ENCODE data around the gene SERPINB6.

The SERPINB6 gene

DNA sequence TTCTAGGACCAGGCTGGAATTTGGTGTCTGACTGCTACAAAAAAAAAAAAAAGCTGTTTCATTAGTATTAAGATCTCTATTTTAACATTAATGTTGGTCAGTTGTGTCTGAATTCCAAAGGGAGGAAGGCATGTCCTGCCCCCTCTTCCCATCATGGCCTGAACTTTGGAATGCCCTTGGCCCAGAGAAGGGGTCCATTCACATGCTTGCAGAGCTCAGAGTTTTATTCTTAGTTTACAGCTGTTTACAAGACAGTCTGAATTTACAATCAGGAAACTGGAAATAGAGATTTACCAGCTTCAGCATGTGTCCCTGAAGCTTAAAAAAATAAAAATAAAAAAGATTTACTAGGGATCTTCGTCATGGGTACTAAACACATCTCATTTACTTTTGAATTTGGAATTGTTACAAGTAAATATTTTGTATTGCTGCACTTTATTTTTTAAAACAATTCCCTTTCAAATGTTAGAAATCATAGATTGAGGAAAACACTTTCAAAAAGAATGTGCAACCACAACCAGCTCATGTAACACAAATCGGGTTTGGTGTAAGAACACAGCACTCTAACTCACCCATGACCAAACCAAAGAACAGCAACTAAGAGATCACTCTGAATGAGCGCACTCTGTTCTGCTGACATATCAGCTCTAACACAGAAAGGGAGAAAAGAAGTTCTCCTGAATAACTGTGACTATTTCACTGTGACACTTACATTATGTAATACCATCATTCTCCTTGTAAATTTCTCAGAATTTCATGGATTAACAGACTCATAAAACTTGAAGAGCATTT lies 6.6 kb upstream of the SERPINB6 start:
- Histone ChIP-seq H3K4me3 (ENCODE audit: low read length) (no peak overlapping the region), H3K4me2 (ENCODE audit: low read length) (no peak overlapping the region), H2AFZ (ENCODE audit: low read depth, low read length) (no peak overlapping the region), H3K27ac (ENCODE audit: low read length) (no peak overlapping the region), H3K36me3 (replicated peaks; ENCODE audit: low read depth, low read length) (no peaks in the 10 kb centered on the region), H3K79me2 (ENCODE audit: low read length) (no peaks in the 10 kb centered on the region), H3K9ac (ENCODE audit: low read length) (no peak overlapping the region), H3K4me1 (ENCODE audit: low read length) (no peaks in the 10 kb centered on the region), H3K9me3 (ENCODE audit: insufficient read depth, low read length) (no peaks in the 10 kb centered on the region), H3K27me3 (ENCODE audit: low read depth, low read length) (peaks cover 6% of the 10 kb centered on the region; the same call in 1 of the 2 replicates), H4K20me1 (ENCODE audit: insufficient read depth, low read length) (no peaks in the 10 kb centered on the region)
- no peak for TF ChIP-seq EZH2phosphoT487 (IDR thresholded peaks at IDR 0.05; ENCODE audit: low read depth)
- TF ChIP-seq, protein P1, sequence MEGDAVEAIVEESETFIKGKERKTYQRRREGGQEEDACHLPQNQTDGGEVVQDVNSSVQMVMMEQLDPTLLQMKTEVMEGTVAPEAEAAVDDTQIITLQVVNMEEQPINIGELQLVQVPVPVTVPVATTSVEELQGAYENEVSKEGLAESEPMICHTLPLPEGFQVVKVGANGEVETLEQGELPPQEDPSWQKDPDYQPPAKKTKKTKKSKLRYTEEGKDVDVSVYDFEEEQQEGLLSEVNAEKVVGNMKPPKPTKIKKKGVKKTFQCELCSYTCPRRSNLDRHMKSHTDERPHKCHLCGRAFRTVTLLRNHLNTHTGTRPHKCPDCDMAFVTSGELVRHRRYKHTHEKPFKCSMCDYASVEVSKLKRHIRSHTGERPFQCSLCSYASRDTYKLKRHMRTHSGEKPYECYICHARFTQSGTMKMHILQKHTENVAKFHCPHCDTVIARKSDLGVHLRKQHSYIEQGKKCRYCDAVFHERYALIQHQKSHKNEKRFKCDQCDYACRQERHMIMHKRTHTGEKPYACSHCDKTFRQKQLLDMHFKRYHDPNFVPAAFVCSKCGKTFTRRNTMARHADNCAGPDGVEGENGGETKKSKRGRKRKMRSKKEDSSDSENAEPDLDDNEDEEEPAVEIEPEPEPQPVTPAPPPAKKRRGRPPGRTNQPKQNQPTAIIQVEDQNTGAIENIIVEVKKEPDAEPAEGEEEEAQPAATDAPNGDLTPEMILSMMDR (IDR thresholded peaks at IDR 0.05; ENCODE audit: low read depth, low read length): no peak

DNA sequence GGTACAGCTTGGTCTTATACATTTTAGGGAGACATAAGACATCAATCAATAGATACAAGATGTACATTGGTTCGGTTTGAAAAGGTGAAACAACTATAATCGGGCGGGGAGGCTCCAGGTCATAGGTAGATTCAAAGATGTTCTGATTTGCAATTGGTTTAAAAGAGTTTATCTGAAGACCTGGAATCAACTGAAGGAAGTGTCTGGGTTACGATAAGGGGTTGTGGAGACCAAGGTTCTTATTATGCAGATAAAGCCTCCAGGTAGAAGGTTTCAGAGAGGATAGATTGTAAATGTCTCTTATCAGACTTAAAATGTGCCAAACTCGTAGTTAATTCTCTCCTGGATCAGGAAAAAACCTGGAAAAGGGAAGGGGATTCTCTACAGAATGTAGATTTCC lies 5.9 kb upstream of the SERPINB6 start:
- Histone ChIP-seq H2AFZ (ENCODE audit: low read depth, low read length) (no peak overlapping the region), H3K27ac (ENCODE audit: low read length) (no peak overlapping the region), H3K9ac (ENCODE audit: low read length) (no peak overlapping the region), H3K79me2 (ENCODE audit: low read length) (no peaks in the 10 kb centered on the region), H3K9me3 (ENCODE audit: insufficient read depth, low read length) (no peaks in the 10 kb centered on the region), H4K20me1 (ENCODE audit: insufficient read depth, low read length) (no peaks in the 10 kb centered on the region), H3K27me3 (ENCODE audit: low read depth, low read length) (peaks cover 4% of the 10 kb centered on the region; the same call in 1 of the 2 replicates), H3K4me2 (ENCODE audit: low read length) (no peak overlapping the region), H3K36me3 (replicated peaks; ENCODE audit: low read depth, low read length) (no peaks in the 10 kb centered on the region), H3K4me1 (ENCODE audit: low read length) (peaks cover 3% of the 10 kb centered on the region), H3K4me3 (ENCODE audit: low read length) (no peak overlapping the region)
- no peak for TF ChIP-seq EZH2phosphoT487 (IDR thresholded peaks at IDR 0.05; ENCODE audit: low read depth)
- TF ChIP-seq, protein P1 (IDR thresholded peaks at IDR 0.05; ENCODE audit: low read depth, low read length): no peak

DNA sequence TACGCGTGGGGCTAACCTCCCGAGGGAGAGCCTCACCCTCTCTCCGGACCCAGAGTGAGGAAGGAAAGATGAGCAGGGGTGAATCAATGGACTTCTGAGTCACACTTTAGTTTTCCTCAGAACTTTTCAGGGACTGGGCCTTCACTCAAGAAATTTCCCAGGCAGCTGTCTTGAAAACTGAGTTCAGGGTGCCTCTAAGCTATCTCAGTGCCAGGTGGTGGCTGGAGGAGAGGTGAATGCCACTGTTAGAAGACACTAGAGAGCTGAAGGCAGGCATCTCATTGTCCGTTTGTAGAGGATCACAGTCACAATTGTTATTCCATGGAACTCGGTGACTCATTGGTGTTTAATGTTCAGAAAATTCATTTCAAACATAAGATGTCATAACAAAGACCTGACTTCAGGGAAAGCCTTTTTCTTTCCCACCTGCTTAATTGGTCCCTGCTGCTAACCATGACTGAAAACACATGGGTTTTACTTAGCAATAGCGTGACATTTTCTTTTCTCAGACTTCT lies 5.3 kb upstream of the SERPINB6 start:
- TF ChIP-seq EZH2phosphoT487 (IDR thresholded peaks at IDR 0.05; ENCODE audit: low read depth): no peak
- TF ChIP-seq, protein P1 (IDR thresholded peaks at IDR 0.05; ENCODE audit: low read depth, low read length): no peak
- H3K9ac ChIP-seq (ENCODE audit: low read length): no peak overlapping the region
- H4K20me1 ChIP-seq (ENCODE audit: insufficient read depth, low read length): no peaks in the 10 kb centered on the region
- no peak overlapping the region for H3K27ac ChIP-seq (ENCODE audit: low read length)
- H3K79me2 ChIP-seq (ENCODE audit: low read length): no peaks in the 10 kb centered on the region
- no peaks in the 10 kb centered on the region for H3K9me3 ChIP-seq (ENCODE audit: insufficient read depth, low read length)
- H3K4me1 ChIP-seq (ENCODE audit: low read length): peaks cover 5% of the 10 kb centered on the region
- peaks cover 3% of the 10 kb centered on the region; the same call in 1 of the 2 replicates for H3K27me3 ChIP-seq (ENCODE audit: low read depth, low read length)
- no peaks in the 10 kb centered on the region for H3K36me3 ChIP-seq (replicated peaks; ENCODE audit: low read depth, low read length)
- H3K4me3 ChIP-seq (ENCODE audit: low read length): no peak overlapping the region
- H3K4me2 ChIP-seq (ENCODE audit: low read length): no peak overlapping the region
- H2AFZ ChIP-seq (ENCODE audit: low read depth, low read length): no peak overlapping the region

- H3K4me1 ChIP-seq (ENCODE audit: low read length): peaks cover 5% of the 10 kb centered on the region
- no peak overlapping the region for H2AFZ ChIP-seq (ENCODE audit: low read depth, low read length)
- no peaks in the 10 kb centered on the region for H4K20me1 ChIP-seq (ENCODE audit: insufficient read depth, low read length)
- H3K4me3 ChIP-seq (ENCODE audit: low read length): no peak overlapping the region
- no peak overlapping the region for H3K4me2 ChIP-seq (ENCODE audit: low read length)
- no peaks in the 10 kb centered on the region for H3K79me2 ChIP-seq (ENCODE audit: low read length)
- no peak overlapping the region for H3K27ac ChIP-seq (ENCODE audit: low read length)
- no peaks in the 10 kb centered on the region for H3K9me3 ChIP-seq (ENCODE audit: insufficient read depth, low read length)
- peaks cover 3% of the 10 kb centered on the region; the same call in 1 of the 2 replicates for H3K27me3 ChIP-seq (ENCODE audit: low read depth, low read length)
- H3K9ac ChIP-seq (ENCODE audit: low read length): no peak overlapping the region
- TF ChIP-seq EZH2phosphoT487 (IDR thresholded peaks at IDR 0.05; ENCODE audit: low read depth): no peak
- TF ChIP-seq, protein P1 (IDR thresholded peaks at IDR 0.05; ENCODE audit: low read depth, low read length): no peak
- H3K36me3 ChIP-seq (replicated peaks; ENCODE audit: low read depth, low read length): no peaks in the 10 kb centered on the region
Measured at GRCh38 chr6:2976060-2976459, 4.7 kb upstream of the SERPINB6 start.

Measured in OCI-LY3 (cell line).